ENCODE results near the gene LIPG.

DNA sequence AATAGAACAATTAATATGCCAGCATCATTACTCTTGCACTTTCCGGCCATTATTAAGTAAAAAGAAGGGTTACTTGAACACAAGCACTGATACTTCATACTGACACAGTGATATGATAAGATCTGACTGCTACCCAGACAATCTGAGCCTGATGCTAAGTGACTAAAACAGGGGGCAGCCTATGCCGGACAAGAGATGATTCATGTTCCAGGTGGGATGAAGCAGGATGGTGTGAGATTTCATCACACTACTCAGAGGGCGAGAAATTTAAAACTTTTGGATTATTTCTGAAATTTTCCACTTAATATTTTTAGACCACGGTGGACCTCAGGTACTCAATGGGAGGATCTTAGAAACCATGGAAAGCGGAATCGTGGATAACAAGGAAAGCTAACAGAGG, 61.7 kb downstream of the LIPG start:
- TF ChIP-seq, protein P1, sequence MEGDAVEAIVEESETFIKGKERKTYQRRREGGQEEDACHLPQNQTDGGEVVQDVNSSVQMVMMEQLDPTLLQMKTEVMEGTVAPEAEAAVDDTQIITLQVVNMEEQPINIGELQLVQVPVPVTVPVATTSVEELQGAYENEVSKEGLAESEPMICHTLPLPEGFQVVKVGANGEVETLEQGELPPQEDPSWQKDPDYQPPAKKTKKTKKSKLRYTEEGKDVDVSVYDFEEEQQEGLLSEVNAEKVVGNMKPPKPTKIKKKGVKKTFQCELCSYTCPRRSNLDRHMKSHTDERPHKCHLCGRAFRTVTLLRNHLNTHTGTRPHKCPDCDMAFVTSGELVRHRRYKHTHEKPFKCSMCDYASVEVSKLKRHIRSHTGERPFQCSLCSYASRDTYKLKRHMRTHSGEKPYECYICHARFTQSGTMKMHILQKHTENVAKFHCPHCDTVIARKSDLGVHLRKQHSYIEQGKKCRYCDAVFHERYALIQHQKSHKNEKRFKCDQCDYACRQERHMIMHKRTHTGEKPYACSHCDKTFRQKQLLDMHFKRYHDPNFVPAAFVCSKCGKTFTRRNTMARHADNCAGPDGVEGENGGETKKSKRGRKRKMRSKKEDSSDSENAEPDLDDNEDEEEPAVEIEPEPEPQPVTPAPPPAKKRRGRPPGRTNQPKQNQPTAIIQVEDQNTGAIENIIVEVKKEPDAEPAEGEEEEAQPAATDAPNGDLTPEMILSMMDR (IDR thresholded peaks at IDR 0.05; ENCODE audit: poor library complexity, severe bottlenecking) = no peak
- TF ChIP-seq EP300 (conservative IDR thresholded peaks at IDR 0.05; ENCODE audit: poor library complexity, severe bottlenecking) (no peak), EZH2 (IDR thresholded peaks at IDR 0.05; ENCODE audit: borderline replicate concordance, insufficient read depth, low read length, poor library complexity, severe bottlenecking) (no peak), POLR2AphosphoS5 (IDR thresholded peaks at IDR 0.05) (no peak), RAD21 (conservative IDR thresholded peaks at IDR 0.05) (no peak)
- TF ChIP-seq, protein P2, sequence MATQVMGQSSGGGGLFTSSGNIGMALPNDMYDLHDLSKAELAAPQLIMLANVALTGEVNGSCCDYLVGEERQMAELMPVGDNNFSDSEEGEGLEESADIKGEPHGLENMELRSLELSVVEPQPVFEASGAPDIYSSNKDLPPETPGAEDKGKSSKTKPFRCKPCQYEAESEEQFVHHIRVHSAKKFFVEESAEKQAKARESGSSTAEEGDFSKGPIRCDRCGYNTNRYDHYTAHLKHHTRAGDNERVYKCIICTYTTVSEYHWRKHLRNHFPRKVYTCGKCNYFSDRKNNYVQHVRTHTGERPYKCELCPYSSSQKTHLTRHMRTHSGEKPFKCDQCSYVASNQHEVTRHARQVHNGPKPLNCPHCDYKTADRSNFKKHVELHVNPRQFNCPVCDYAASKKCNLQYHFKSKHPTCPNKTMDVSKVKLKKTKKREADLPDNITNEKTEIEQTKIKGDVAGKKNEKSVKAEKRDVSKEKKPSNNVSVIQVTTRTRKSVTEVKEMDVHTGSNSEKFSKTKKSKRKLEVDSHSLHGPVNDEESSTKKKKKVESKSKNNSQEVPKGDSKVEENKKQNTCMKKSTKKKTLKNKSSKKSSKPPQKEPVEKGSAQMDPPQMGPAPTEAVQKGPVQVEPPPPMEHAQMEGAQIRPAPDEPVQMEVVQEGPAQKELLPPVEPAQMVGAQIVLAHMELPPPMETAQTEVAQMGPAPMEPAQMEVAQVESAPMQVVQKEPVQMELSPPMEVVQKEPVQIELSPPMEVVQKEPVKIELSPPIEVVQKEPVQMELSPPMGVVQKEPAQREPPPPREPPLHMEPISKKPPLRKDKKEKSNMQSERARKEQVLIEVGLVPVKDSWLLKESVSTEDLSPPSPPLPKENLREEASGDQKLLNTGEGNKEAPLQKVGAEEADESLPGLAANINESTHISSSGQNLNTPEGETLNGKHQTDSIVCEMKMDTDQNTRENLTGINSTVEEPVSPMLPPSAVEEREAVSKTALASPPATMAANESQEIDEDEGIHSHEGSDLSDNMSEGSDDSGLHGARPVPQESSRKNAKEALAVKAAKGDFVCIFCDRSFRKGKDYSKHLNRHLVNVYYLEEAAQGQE (IDR thresholded peaks at IDR 0.05; ENCODE audit: borderline replicate concordance) = no peak
